Naive thymus-derived CD8-positive, alpha-beta T cell (primary cell): ENCODE measurements around the gene CAPNS1. TPM values are rescaled to one million over a fixed set of nuclear protein-coding genes. Genes with fewer than 3 reads are reported as not detected.
A peak's percentile ranks its signal among the peaks of the same experiment; 100 is the strongest.

ENCODE experiments used
- ATAC-seq, 2 donors: fragments of 150-1000 bp; cut with Tn5 transposase in 1 of 2; sonication (Bioruptor Pico), chemical (Tn5 transposase) in 1 of 2; 1 replicate in 1 of 2; 2 replicates in 1 of 2; pipeline ENCODE4 v1.10.0; 2021; ENCODE audit warnings: mild to moderate bottlenecking in 2 of 2, moderate library complexity in 2 of 2
- POLR2A ChIA-PET: fragments of 350-600 bp; sonication (Branson Sonifier 250); formaldehyde crosslinking; loops from one replicate; lab custom pipeline; 2021; ENCODE audit warnings: antibody characterized with exemption; lab: Charles Lee
- DNase-seq, 10 donors: peaks; one replicate each; pipeline versions ENCODE4 v3.0.0 to v3.0.0-alpha.2; 2020 to 2022
- H3K27ac Mint-ChIP-seq, 10 donors: one replicate each; pipeline ENCODE4 v1.8.0; 2020 to 2022; ENCODE audit warnings: mild to moderate bottlenecking in 10 of 10, mixed read lengths in 10 of 10, moderate library complexity in 4 of 10, inconsistent platforms in 1 of 10
- H3K27me3 Mint-ChIP-seq, 5 donors: one replicate each; pipeline ENCODE4 v1.8.0; 2021 to 2022; ENCODE audit warnings: mixed read lengths in 5 of 5
- H3K36me3 Mint-ChIP-seq, 3 donors: one replicate each; pipeline ENCODE4 v1.8.0; 2020 to 2022; ENCODE audit warnings: mixed read lengths in 3 of 3, mild to moderate bottlenecking in 2 of 3, inconsistent platforms in 1 of 3
- H3K4me1 Mint-ChIP-seq, 4 donors: one replicate each; pipeline ENCODE4 v1.8.0; 2021 to 2022; ENCODE audit warnings: mixed read lengths in 4 of 4
- H3K4me3 Mint-ChIP-seq, 10 donors: one replicate each; pipeline ENCODE4 v1.8.0; 2020 to 2022; ENCODE audit warnings: mild to moderate bottlenecking in 10 of 10, mixed read lengths in 10 of 10, moderate library complexity in 6 of 10, inconsistent platforms in 1 of 10
- H3K9me3 Mint-ChIP-seq, 9 donors: one replicate each; pipeline ENCODE4 v1.8.0; 2020 to 2022; ENCODE audit warnings: mixed read lengths in 9 of 9, mild to moderate bottlenecking in 3 of 9, inconsistent platforms in 1 of 9, moderate library complexity in 1 of 9
- polyA plus RNA-seq, 3 donors: library from polyadenylated mRNA; unstranded; fragments of 300-500 nt; fragmentation: Illumina TruSeq; gene quantifications; one replicate each; pipeline ENCODE4 v1.2.3, GENCODE V29; 2021
- total RNA-seq, 8 experiments: library from RNA in 2 of 8; stranded (reverse) in 2 of 8; gene quantifications; one replicate each; pipeline ENCODE4 v1.2.3 and lab custom pipeline; 2021 to 2026

CAPNS1 gene
- total RNA-seq: 100 to 1,000 TPM; 228 to 239 TPM
- polyA plus RNA-seq: 100 to 1,000 TPM in 1 of 3 donors, 10 to 100 TPM in 2; 93.4 to 137 (median 100.0) TPM
- 61.0 to 117 (median 88.2) reads per million in 6 experiments for total RNA-seq (lab: John Stamatoyannopoulos, UW)

GRCh38 chr19:36139473-36140303 is at the start of gene CAPNS1:
Gene CAPNS1, plus strand, starts transcription at chr19:36140066. Its CDS starts 946 bp downstream, at chr19:36141012.
- Mint-ChIP-seq H3K4me3 (peak within 1 kb of the TSS; percentile 92 to 96 (median 95)), H3K4me1 (peaks cover 12 to 22% (median 19%) of the 10 kb centered on the region in 4 donors), H3K36me3 (peaks cover 0 to 26% (median 12%) of the 10 kb centered on the region in 3 donors), H3K27ac (peak within 1 kb of the TSS; percentile 82 to 97 (median 95)), H3K9me3 (peaks cover 0 to 2% (median 0%) of the 10 kb centered on the region in 9 donors), H3K27me3 (no peaks in the 10 kb centered on the region)
- POLR2A ChIA-PET: interaction anchor here (0.7 to 2.2 kb wide), 7 partner anchors 12 to 388 kb away, joined by 3 to 23 read pairs (median 4); partner anchors contain the start of genes POLR2I, TBCB, THAP8 and ZNF146
- peak; percentile 86 to 95 (median 90) for DNase-seq
- ATAC-seq: peak; percentile 67 to 70

- no peaks in the 10 kb centered on the region for H3K36me3 Mint-ChIP-seq
- H3K4me1 Mint-ChIP-seq: peaks cover 3 to 19% (median 15%) of the 10 kb centered on the region in 4 donors
- no peak for DNase-seq
- H3K9me3 Mint-ChIP-seq: no peaks in the 10 kb centered on the region
- no peaks in the 10 kb centered on the region for H3K27me3 Mint-ChIP-seq
- H3K4me3 Mint-ChIP-seq: no peak overlapping the region
- POLR2A ChIA-PET: no interaction called here
- H3K27ac Mint-ChIP-seq: peak overlapping the region in 1 of 10 donors; percentile 11
- ATAC-seq: no peak
Measured at GRCh38 chr19:36090910-36091695, 48.8 kb upstream of the CAPNS1 start.

- no peak for ATAC-seq
- H3K9me3 Mint-ChIP-seq: no peaks in the 10 kb centered on the region
- H3K36me3 Mint-ChIP-seq: no peaks in the 10 kb centered on the region
- DNase-seq: no peak
- H3K27me3 Mint-ChIP-seq: no peaks in the 10 kb centered on the region
- peak overlapping the region in 2 of 10 donors; percentile 42 for H3K4me3 Mint-ChIP-seq
- H3K4me1 Mint-ChIP-seq: peaks cover 3 to 19% (median 15%) of the 10 kb centered on the region in 4 donors
- peak overlapping the region in 8 of 10 donors; percentile 34 to 87 (median 74) for H3K27ac Mint-ChIP-seq
- POLR2A ChIA-PET: no interaction called here
Measured at GRCh38 chr19:36092566-36092965, 47.3 kb upstream of the CAPNS1 start.

GRCh38 chr19:36093146-36093662 is 46.7 kb upstream of the CAPNS1 start:
- no peaks in the 10 kb centered on the region for H3K9me3 Mint-ChIP-seq
- peak overlapping the region in 3 of 10 donors; percentile 8 to 49 (median 42) for H3K4me3 Mint-ChIP-seq
- H3K27ac Mint-ChIP-seq: peak overlapping the region in 8 of 10 donors; percentile 34 to 87 (median 80)
- POLR2A ChIA-PET: no interaction called here
- no peak for ATAC-seq
- peaks cover 3 to 19% (median 15%) of the 10 kb centered on the region in 4 donors for H3K4me1 Mint-ChIP-seq
- no peak for DNase-seq
- no peaks in the 10 kb centered on the region for H3K36me3 Mint-ChIP-seq
- H3K27me3 Mint-ChIP-seq: no peaks in the 10 kb centered on the region

- Mint-ChIP-seq H3K4me1 (peaks cover 3 to 19% (median 15%) of the 10 kb centered on the region in 4 donors), H3K27me3 (no peaks in the 10 kb centered on the region), H3K4me3 (peak overlapping the region in 3 of 10 donors; percentile 36 to 49 (median 42)), H3K9me3 (no peaks in the 10 kb centered on the region), H3K36me3 (no peaks in the 10 kb centered on the region), H3K27ac (peak overlapping the region in 8 of 10 donors; percentile 34 to 87 (median 80))
- ATAC-seq (no peak), DNase-seq (no peak)
- POLR2A ChIA-PET: no interaction called here
Measured at GRCh38 chr19:36093687-36094086, 46.2 kb upstream of the CAPNS1 start.

GRCh38 chr19:36097036-36097435 is 42.8 kb upstream of the CAPNS1 start:
- POLR2A ChIA-PET: no interaction called here
- Mint-ChIP-seq H3K4me3 (no peak overlapping the region), H3K27me3 (no peaks in the 10 kb centered on the region), H3K36me3 (peaks cover 0 to 2% (median 0%) of the 10 kb centered on the region in 3 donors), H3K27ac (no peak overlapping the region), H3K9me3 (no peaks in the 10 kb centered on the region), H3K4me1 (peaks cover 3 to 19% (median 14%) of the 10 kb centered on the region in 4 donors)
- DNase-seq: no peak
- ATAC-seq: no peak

GRCh38 chr19:36099166-36099785 is 40.6 kb upstream of the CAPNS1 start:
- POLR2A ChIA-PET: interaction anchor here (0.7 kb wide), 1 partner anchor 21 kb away, joined by 3 read pairs; no protein-coding TSS in a partner anchor
- Mint-ChIP-seq H3K27ac (no peak overlapping the region), H3K4me1 (no peaks in the 10 kb centered on the region), H3K9me3 (no peaks in the 10 kb centered on the region), H3K36me3 (peaks cover 0 to 2% (median 0%) of the 10 kb centered on the region in 3 donors), H3K27me3 (no peaks in the 10 kb centered on the region), H3K4me3 (no peak overlapping the region)
- ATAC-seq (no peak), DNase-seq (no peak)

- POLR2A ChIA-PET: no interaction called here
- no peak for ATAC-seq
- Mint-ChIP-seq H3K4me3 (no peak overlapping the region), H3K27ac (no peak overlapping the region), H3K36me3 (peaks cover 0 to 2% (median 0%) of the 10 kb centered on the region in 3 donors), H3K27me3 (no peaks in the 10 kb centered on the region), H3K9me3 (no peaks in the 10 kb centered on the region), H3K4me1 (no peaks in the 10 kb centered on the region)
- DNase-seq: no peak
Measured at GRCh38 chr19:36100476-36100875, 39.4 kb upstream of the CAPNS1 start.

GRCh38 chr19:36101550-36102327 is 38.1 kb upstream of the CAPNS1 start:
- Mint-ChIP-seq H3K4me3 (no peak overlapping the region), H3K4me1 (peaks cover 0 to 2% (median 0%) of the 10 kb centered on the region in 4 donors), H3K36me3 (peaks cover 0 to 5% (median 0%) of the 10 kb centered on the region in 3 donors), H3K9me3 (no peaks in the 10 kb centered on the region), H3K27ac (no peak overlapping the region), H3K27me3 (no peaks in the 10 kb centered on the region)
- POLR2A ChIA-PET: interaction anchor here (0.6 kb wide), 1 partner anchor 1803 kb away, joined by 5 read pairs; no protein-coding TSS in a partner anchor
- no peak for DNase-seq
- ATAC-seq: no peak

- peaks cover 0 to 2% (median 0%) of the 10 kb centered on the region in 4 donors for H3K4me1 Mint-ChIP-seq
- H3K36me3 Mint-ChIP-seq: peaks cover 0 to 5% (median 0%) of the 10 kb centered on the region in 3 donors
- no peaks in the 10 kb centered on the region for H3K27me3 Mint-ChIP-seq
- no peak overlapping the region for H3K4me3 Mint-ChIP-seq
- DNase-seq (no peak), ATAC-seq (no peak)
- no peaks in the 10 kb centered on the region for H3K9me3 Mint-ChIP-seq
- POLR2A ChIA-PET: interaction anchor here (1.0 kb wide), 1 partner anchor 12 kb away, joined by 4 read pairs; the partner anchor contains the start of genes POLR2I and TBCB
- no peak overlapping the region for H3K27ac Mint-ChIP-seq
Measured at GRCh38 chr19:36103040-36103626, 36.7 kb upstream of the CAPNS1 start.
